Right renal cortex interstitium (tissue), 3 donors: Measurements from ENCODE around the gene TCIRG1. TPM values are rescaled to one million over a fixed set of nuclear protein-coding genes. Genes with fewer than 3 reads are reported as not detected.

Source experiments
- DNase-seq, 3 donors: peaks; one replicate each; pipeline ENCODE4 v3.0.0-alpha.2; 2013; ENCODE audit warnings: low read depth in 3 of 3, low spot score in 2 of 3
- polyA plus RNA-seq, 3 donors: library from polyadenylated mRNA; unstranded; fragments of 120-200 nt; gene quantifications; one replicate each; pipeline ENCODE4 v1.2.1, GENCODE V29; 2013; ENCODE audit not compliant: insufficient read length in 3 of 3

TCIRG1 gene
- polyA plus RNA-seq, 3 donors: 15.3 to 17.9 (median 17.0) TPM

- no peak for DNase-seq
These were observed 2.6 kb upstream of the TCIRG1 start for GRCh38 chr11:68036141-68036716.

GRCh38 chr11:68036717-68037239, 2.0 kb upstream of the TCIRG1 start:
- DNase-seq: no peak

- DNase-seq: no peak
These were observed 1.2 kb upstream of the TCIRG1 start for GRCh38 chr11:68037411-68038225.

- DNase-seq: no peak
These were observed 553 bp upstream of the TCIRG1 start for GRCh38 chr11:68038226-68038717.

GRCh38 chr11:68039526-68040086, 781 bp downstream of the TCIRG1 start:
- DNase-seq: no peak

GRCh38 chr11:68040101-68040956, 1.5 kb downstream of the TCIRG1 start:
- peak in 1 of 3 donors; percentile 39 for DNase-seq

GRCh38 chr11:68040957-68041591, 2.2 kb downstream of the TCIRG1 start:
- DNase-seq: no peak

GRCh38 chr11:68041617-68042218, 2.9 kb downstream of the TCIRG1 start:
- no peak for DNase-seq

- DNase-seq: no peak
These were observed 3.6 kb downstream of the TCIRG1 start for GRCh38 chr11:68042219-68043028.

- no peak for DNase-seq
These were observed 4.2 kb downstream of the TCIRG1 start for GRCh38 chr11:68043029-68043348.

GRCh38 chr11:68043349-68044144, 4.7 kb downstream of the TCIRG1 start:
- DNase-seq: no peak

GRCh38 chr11:68044145-68044813, 5.5 kb downstream of the TCIRG1 start:
- no peak for DNase-seq

- DNase-seq: no peak
These were observed 6.1 kb downstream of the TCIRG1 start for GRCh38 chr11:68044898-68045351.

- no peak for DNase-seq
These were observed 8.8 kb downstream of the TCIRG1 start for GRCh38 chr11:68047437-68048290.

GRCh38 chr11:68048681-68049508, 10.1 kb downstream of the TCIRG1 start:
- no peak for DNase-seq
